Effector CD4-positive, alpha-beta T cell (primary cell): ENCODE results near the gene HBQ1. TPM values are rescaled to one million over a fixed set of nuclear protein-coding genes. Genes with fewer than 3 reads are reported as not detected.
A peak's percentile ranks its signal among the peaks of the same experiment; 100 is the strongest.
"Not testable (repeated sequence)": the region's sequence is repeated elsewhere in the genome, so short reads cannot be mapped to it uniquely, and the experiment has no call there.

Experiments
- DNase-seq: peaks from one replicate; pipeline ENCODE4 v3.0.0-alpha.2; 2020
- total RNA-seq: gene quantifications from one replicate; lab custom pipeline; 2026; lab: John Stamatoyannopoulos, UW

Gene HBQ1
- not detected for total RNA-seq

DNA sequence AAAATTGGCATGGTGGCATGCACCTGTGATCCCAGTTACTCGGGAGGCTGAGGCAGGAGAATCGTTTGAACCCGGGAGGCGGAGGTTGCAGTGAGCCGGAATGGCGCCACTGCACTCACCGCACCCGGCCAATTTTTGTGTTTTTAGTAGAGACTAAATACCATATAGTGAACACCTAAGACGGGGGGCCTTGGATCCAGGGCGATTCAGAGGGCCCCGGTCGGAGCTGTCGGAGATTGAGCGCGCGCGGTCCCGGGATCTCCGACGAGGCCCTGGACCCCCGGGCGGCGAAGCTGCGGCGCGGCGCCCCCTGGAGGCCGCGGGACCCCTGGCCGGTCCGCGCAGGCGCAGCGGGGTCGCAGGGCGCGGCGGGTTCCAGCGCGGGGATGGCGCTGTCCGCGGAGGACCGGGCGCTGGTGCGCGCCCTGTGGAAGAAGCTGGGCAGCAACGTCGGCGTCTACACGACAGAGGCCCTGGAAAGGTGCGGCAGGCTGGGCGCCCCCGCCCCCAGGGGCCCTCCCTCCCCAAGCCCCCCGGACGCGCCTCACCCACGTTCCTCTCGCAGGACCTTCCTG lies at the start of gene HBQ1:
Gene HBQ1 (plus strand): TSS at position 359 of the 575 bp plus-strand sequence. CDS start 28 bp downstream, at position 387.
- DNase-seq = no peak

- DNase-seq = no peak
Observed at GRCh38 chr16:130533-131173, 49.6 kb upstream of the HBQ1 start.

GRCh38 chr16:132120-132519 lies 48.1 kb upstream of the HBQ1 start:
- DNase-seq = no peak

DNA sequence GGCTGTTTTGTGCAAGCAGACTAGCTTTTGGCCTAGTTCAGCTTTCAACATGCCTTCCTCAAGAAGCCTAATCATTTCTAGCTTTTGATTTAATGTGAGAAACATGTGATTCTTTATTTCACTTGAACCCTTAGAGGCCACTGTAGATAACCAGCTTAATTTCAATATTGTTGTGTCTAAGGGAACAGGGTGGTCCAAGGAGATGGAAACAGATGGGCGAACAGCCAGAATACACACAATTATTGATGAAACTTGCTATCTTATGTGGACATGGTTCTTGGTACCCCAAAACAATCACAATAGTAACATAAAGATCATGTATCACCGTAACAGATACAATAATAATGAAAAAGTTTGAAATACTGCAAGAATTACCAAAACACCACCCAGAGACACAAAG lies 46.5 kb upstream of the HBQ1 start:
- no peak for DNase-seq

DNA sequence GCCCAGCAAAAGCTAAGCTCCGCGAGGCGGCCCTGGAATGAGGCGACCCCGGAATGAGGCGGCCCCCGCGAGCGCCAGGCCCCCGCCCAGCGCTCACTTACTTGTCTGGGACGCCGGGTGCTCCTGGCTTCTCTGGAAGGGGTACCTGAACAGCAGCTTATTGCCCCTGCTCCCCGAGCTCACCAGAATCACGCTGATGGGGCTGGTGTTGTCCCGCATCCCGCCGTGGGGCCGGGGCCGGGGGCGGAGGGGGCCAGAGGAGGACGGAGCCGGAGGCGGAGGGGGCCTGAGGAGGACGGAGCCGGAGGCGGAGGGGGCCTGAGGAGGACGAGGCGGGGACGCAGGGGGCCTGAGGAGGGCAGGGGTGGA lies 42.2 kb upstream of the HBQ1 start:
- DNase-seq = peak; percentile 15

DNA sequence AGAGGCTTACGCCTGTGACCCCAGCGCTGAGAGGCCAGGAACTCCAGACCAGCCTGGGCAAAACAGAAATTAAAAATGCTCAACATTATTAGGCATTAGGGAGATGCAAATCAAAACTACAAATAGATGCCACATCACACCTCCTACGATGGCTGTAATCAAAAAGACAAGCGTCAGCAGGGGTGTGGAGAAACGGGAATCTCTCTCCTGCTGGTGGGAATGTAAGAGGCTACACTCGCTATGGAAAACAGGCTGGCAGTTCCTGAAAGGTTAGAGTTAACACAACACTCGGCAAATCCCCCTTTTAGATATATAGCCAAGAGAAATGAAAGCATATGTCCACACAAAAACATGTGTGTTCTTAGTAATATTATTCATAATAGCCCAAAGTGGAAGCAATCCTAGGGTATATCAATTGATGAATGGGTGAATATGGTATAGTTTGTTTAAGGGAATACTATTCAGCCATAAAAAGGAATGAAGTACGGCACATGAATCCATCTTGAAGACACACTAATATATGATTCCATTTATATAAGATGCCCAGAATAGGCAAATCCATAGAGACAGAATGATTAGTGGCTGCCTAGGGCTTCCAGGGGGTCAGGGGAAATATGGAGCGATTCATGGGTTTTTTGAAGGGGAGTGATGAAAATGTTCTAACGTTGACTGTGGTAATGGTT lies 39.9 kb upstream of the HBQ1 start:
- no peak for DNase-seq

GRCh38 chr16:142405-142967 lies 37.8 kb upstream of the HBQ1 start:
- no peak for DNase-seq

DNA sequence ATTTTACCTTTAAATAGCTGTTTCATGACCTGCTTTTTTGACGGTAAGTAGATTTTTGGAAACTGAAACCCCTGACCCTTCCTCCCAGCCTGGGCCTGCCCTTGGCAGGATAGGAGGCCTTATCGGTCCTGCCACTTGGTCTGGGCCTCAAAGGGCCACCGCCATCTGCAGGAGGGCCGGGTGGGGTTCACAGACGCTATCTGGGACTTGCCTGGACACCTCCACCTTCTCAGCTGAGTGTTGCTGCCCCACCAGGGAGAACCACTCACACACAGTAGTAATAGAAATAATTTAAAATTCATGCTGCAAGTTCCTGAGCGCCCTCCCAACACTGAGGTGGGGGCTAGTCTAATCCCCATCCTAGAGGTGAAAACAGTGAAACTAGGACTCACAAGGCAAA lies 37.2 kb upstream of the HBQ1 start:
- DNase-seq = no peak

DNA sequence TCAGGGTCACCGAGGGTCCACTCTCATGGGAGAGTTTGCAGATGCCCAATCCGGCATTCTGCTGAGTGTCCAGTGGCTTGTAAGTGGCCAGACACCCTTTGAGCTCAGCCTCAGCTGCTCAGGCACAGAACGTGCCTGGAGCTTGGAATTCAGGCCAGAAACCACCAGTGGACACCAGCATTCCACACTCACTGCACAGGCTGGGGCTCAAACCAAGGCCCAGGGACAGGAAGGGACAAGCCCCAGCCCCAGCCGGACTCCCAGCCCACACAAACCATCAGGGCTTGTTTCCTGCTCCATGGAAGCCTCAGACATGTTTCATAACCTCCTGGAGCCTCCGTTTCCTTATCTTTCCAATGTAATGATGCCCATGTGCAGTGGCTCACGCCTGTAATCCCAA lies 36.8 kb upstream of the HBQ1 start:
- DNase-seq = no peak

DNA sequence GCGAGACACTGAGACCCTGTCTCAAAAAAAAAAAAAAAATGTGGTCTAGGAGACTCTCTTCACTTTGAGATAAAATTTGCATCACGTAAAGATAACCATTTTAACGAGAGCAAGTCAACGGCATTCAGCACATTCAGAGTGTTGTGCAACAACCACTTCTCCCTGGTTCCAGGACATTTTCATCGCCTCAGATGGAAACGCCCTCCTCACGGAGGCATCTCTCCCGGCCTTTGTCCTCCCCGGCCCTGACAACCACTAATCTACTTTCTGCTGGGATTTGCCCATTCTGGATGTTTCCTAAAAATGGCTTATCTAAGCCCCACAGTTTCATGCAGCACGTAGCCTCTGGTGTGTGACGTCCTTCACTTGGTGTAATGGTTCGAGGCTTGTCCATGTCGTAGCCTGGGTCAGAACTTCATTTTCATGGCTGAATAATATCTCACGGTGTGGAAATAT lies 35.4 kb upstream of the HBQ1 start:
- no peak for DNase-seq

- no peak for DNase-seq
Observed at GRCh38 chr16:146646-147045, 33.6 kb upstream of the HBQ1 start.

DNA sequence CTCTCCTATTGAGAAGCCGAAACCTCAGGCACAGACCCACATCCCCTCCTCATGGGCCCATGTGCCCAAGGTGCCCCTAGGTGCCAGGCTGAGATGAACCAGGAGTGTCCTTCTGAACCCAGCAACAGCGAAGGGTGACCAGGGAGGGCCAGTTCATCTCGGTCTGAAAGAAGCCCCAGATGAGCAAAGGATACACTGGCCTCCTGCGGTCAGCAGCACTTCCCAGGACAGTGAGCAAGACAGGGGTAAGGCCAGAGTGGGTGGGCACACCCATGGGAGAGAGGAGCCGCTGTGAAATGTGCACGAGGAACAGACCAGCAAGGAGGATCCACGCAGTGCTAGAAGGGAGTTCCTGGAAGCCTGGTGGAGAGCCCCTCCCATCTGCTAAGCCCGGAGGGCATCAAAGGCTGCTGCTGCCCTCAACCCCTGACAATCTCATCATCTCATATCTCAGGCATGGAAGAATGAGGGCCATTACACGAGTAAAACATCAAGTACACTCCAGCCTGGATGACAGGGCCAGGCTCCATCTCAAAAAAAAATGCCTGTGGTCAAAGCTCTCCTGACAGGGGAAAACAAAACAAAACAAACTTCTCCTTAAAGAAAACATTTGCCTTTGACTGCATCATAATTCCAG lies 31.1 kb upstream of the HBQ1 start:
- DNase-seq = no peak

DNA sequence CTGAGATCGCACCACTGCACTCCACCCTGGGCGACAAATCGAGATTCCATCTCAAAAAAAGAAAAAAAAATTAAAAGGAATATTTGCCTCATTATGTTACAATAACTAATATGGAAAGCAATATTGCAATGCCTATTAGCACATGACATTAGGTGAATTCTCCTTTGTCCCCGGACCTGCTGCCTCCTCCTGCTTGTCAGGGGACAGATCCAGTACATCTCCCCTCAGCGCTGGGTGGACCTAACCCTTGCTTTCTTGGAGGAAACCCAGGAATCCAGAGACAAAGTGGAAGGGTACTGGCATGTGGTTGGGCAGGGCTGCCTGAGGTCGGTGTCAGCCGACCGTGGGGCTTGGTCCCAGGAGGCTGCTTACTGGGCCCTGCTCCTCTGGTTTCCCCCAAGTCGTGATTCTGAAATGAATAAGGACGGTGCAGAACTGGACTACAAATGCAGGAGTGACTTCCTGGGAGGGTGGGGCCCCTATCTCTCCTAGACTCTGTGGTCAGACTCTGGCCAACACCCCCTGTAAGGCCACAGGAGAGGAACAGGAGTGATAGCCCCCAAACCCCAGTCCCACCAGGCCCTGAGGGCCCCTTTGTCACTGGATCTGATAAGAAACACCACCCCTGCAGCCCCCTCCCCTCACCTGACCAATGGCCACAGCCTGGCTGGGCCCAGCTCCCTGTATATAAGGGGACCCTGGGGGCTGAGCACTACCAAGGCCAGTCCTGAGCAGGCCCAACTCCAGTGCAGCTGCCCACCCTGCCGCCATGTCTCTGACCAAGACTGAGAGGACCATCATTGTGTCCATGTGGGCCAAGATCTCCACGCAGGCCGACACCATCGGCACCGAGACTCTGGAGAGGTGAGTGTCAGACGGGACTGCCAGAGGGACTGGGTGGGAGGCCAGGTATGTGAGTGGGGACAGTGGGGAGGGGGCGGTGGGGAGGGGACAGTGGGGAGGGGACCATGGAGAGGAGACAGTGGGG lies 27.8 kb upstream of the HBQ1 start, which contains the start of gene HBZ:
Gene HBZ (plus strand): TSS at position 504 of the 988 bp plus-strand sequence. CDS start 266 bp downstream, at position 770.
- no peak for DNase-seq

DNA sequence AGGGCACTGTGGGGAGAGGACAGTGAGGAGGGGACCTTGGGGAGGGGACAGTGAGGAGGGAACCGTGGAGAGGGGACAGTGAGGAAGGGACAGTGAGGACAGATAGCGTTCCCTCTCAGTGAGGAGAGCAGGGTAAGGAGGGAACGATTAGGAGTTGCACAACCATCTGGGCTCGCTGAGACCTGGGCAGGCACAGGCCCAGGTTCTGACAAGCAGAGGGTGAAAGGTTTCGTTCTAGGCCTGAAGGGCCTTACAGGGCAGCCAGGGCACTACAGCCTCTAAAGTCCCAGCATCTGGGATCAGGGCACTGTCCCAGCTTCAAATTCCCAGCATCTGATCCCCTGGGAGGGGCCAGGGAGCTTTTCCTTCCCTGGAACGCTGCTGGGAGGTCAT lies 27.1 kb upstream of the HBQ1 start:
- not testable (repeated sequence) for DNase-seq

- not testable (repeated sequence) for DNase-seq
Observed at GRCh38 chr16:153550-154216, 26.6 kb upstream of the HBQ1 start.

- DNase-seq = no peak
Observed at GRCh38 chr16:154217-155030, 25.8 kb upstream of the HBQ1 start.

DNA sequence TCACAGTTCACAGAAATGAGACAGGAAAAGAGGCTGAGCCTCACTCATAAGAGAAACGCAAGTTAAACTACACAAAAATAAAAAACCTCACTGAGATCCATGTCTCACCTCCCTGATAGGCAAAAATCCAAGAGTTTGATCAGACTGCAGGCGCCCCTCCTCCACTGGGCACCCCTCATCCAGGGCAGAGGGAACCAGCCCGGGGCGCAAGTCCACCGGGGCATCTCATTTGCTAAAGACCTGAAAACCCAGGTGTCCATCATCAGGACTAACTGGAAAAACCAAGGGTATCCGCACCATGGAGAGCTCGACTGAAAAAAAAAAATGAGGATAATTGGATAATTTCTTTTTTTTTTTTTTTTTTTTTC lies 25.2 kb upstream of the HBQ1 start:
- no peak for DNase-seq

DNA sequence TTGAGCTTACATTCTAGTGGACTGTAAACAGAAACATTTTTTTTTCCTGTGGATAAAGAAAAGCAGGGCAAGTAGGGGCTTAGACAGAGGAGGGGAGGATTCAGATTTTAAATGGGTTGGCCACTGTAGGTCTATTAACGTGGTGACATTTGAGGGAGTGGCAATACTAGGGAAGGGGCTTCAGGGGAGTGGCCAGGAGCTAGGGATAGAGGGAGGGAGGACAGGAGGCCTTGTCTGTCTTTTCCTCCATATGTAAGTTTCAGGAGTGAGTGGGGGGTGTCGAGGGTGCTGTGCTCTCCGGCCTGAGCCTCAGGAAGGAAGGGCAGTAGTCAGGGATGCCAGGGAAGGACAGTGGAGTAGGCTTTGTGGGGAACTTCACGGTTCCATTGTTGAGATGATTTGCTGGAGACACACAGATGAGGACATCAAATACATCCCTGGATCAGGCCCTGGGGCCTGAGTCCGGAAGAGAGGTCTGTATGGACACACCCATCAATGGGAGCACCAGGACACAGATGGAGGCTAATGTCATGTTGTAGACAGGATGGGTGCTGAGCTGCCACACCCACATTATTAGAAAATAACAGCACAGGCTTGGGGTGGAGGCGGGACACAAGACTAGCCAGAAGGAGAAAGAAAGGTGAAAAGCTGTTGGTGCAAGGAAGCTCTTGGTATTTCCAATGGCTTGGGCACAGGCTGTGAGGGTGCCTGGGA lies 21.0 kb upstream of the HBQ1 start:
- no peak for DNase-seq

DNA sequence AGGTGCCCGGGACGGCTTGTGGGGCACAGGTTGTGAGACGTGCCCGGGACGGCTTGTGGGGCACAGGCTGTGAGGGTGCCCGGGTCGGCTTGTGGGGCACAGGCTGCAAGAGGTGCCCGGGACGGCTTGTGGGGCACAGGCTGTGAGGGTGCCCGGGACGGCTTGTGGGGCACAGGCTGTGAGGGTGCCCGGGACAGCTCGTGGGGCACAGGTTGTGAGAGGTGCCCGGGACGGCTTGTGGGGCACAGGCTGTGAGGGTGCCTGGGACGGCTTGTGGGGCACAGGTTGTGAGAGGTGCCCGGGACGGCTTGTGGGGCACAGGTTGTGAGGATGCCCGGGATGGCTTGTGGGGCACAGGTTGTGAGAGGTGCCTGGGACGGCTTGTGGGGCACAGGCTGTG lies 20.0 kb upstream of the HBQ1 start:
- DNase-seq = not testable (repeated sequence)

- no peak for DNase-seq
Observed at GRCh38 chr16:160691-161190, 19.5 kb upstream of the HBQ1 start.
